WTC11 (cell line): ENCODE measurements around the gene AP1S1. TPM values are rescaled to one million over a fixed set of nuclear protein-coding genes. Genes with fewer than 3 reads are reported as not detected.
A peak's percentile ranks its signal among the peaks of the same experiment; 100 is the strongest.

ENCODE experiments used
- ATAC-seq: fragments of 200-7000 bp; cut with Tn5 transposase; 2 replicates; pipeline ENCODE4 v1.10.0; 2021; ENCODE audit warnings: mild to moderate bottlenecking, moderate library complexity
- CTCF ChIA-PET: fragments of 300-600 bp; sonication (Branson Sonifier 250); formaldehyde crosslinking; loops from one replicate; lab custom pipeline; 2021; ENCODE audit warnings: antibody characterized with exemption; lab: Charles Lee
- POLR2A ChIA-PET: fragments of 350-600 bp; sonication (Branson Sonifier 250); formaldehyde crosslinking; loops from one replicate; lab custom pipeline; 2021; ENCODE audit warnings: antibody characterized with exemption; lab: Charles Lee
- DNase-seq: peaks from one replicate; pipeline ENCODE4 v3.0.0; 2021; ENCODE audit warnings: low spot score
- H3K27ac Mint-ChIP-seq: 2 replicates; pipeline ENCODE4 v1.8.0; 2021; ENCODE audit warnings: mixed read lengths
- H3K27me3 Mint-ChIP-seq: 2 replicates; pipeline ENCODE4 v1.8.0; 2021; ENCODE audit warnings: low read depth, mild to moderate bottlenecking, moderate library complexity, mixed read lengths
- H3K36me3 Mint-ChIP-seq: 2 replicates; pipeline ENCODE4 v1.8.0; 2021; ENCODE audit warnings: mixed read lengths
- H3K4me1 Mint-ChIP-seq: 2 replicates; pipeline ENCODE4 v1.8.0; 2022; ENCODE audit warnings: mixed read lengths
- H3K4me3 Mint-ChIP-seq: 2 replicates; pipeline ENCODE4 v1.8.0; 2021; ENCODE audit warnings: mild to moderate bottlenecking, moderate library complexity, mixed read lengths
- H3K9me3 Mint-ChIP-seq: 2 replicates; pipeline ENCODE4 v1.8.0; 2021; ENCODE audit warnings: mixed read lengths
- CBFB ChIP-seq: sonication (generic); formaldehyde crosslinking; IDR thresholded peaks from 2 replicates; pipeline ENCODE4 v1.8.1; 2022; ENCODE audit warnings: mild to moderate bottlenecking, low read depth, missing genetic modification reagents
- FOXK1 ChIP-seq: sonication (generic); formaldehyde crosslinking; IDR thresholded peaks from 2 replicates; pipeline ENCODE4 v1.8.0; 2022; ENCODE audit warnings: mild to moderate bottlenecking, moderate library complexity, missing genetic modification reagents
- NFATC4 ChIP-seq: fragments of 250-450 bp; sonication (Bioruptor Pico); IDR thresholded peaks from 2 replicates; pipeline ENCODE4 v1.9.0; 2021; ENCODE audit warnings: mild to moderate bottlenecking
- OVOL2 ChIP-seq: fragments of 250-450 bp; sonication (Bioruptor Pico); IDR thresholded peaks from 2 replicates; pipeline ENCODE4 v1.9.0; 2021; ENCODE audit warnings: mild to moderate bottlenecking, borderline replicate concordance
- RORB ChIP-seq: fragments of 250-450 bp; sonication (Bioruptor Pico); IDR thresholded peaks from 2 replicates; pipeline ENCODE4 v1.9.0; 2021; ENCODE audit warnings: mild to moderate bottlenecking
- SOX15 ChIP-seq: fragments of 250-450 bp; sonication (Bioruptor Pico); IDR thresholded peaks from 2 replicates; pipeline ENCODE4 v1.9.0; 2021; ENCODE audit warnings: mild to moderate bottlenecking
- SP1 ChIP-seq: sonication (generic); formaldehyde crosslinking; conservative IDR thresholded peaks from 2 replicates; pipeline ENCODE4 v1.8.1; 2022; ENCODE audit warnings: missing genetic modification reagents
- ZBTB21 ChIP-seq: sonication (generic); formaldehyde crosslinking; IDR thresholded peaks from 2 replicates; pipeline ENCODE4 v1.8.1; 2023; ENCODE audit warnings: mild to moderate bottlenecking, missing genetic modification reagents, borderline replicate concordance
- ZNF416 ChIP-seq: fragments of 250-450 bp; sonication (Bioruptor Pico); IDR thresholded peaks from 2 replicates; pipeline ENCODE4 v1.9.0; 2021; ENCODE audit warnings: mild to moderate bottlenecking, inconsistent platforms
- total RNA-seq: library from RNA; stranded (reverse); gene quantifications from 3 replicates; pipeline ENCODE4 v1.2.3, GENCODE V29; 2021
- TF ChIP-seq, protein P1 (sequence below): sonication (generic); formaldehyde crosslinking; IDR thresholded peaks from 2 replicates; pipeline ENCODE4 v1.8.0; 2023; ENCODE audit warnings: mild to moderate bottlenecking, missing genetic modification reagents
- TF ChIP-seq, protein P2 (sequence below): sonication (generic); formaldehyde crosslinking; IDR thresholded peaks from 2 replicates; pipeline ENCODE4 v1.8.1; 2023; ENCODE audit warnings: mild to moderate bottlenecking, missing genetic modification reagents, borderline replicate concordance
- TF ChIP-seq, protein P3 (sequence below): sonication (generic); formaldehyde crosslinking; IDR thresholded peaks from 2 replicates; pipeline ENCODE4 v1.8.1; 2022; ENCODE audit warnings: mild to moderate bottlenecking, moderate library complexity, missing genetic modification reagents
- TF ChIP-seq, protein P4 (sequence below): sonication (generic); formaldehyde crosslinking; IDR thresholded peaks from 2 replicates; pipeline ENCODE4 v1.8.0; 2023; ENCODE audit warnings: missing genetic modification reagents, mild to moderate bottlenecking, borderline replicate concordance
- TF ChIP-seq, protein P5 (sequence below): fragments of 250-450 bp; sonication (Bioruptor Pico); IDR thresholded peaks from 2 replicates; pipeline ENCODE4 v1.8.0; 2021; ENCODE audit warnings: mild to moderate bottlenecking

The AP1S1 gene
- total RNA-seq, 1 experiment from 2014 or later: 60.7 TPM

DNA sequence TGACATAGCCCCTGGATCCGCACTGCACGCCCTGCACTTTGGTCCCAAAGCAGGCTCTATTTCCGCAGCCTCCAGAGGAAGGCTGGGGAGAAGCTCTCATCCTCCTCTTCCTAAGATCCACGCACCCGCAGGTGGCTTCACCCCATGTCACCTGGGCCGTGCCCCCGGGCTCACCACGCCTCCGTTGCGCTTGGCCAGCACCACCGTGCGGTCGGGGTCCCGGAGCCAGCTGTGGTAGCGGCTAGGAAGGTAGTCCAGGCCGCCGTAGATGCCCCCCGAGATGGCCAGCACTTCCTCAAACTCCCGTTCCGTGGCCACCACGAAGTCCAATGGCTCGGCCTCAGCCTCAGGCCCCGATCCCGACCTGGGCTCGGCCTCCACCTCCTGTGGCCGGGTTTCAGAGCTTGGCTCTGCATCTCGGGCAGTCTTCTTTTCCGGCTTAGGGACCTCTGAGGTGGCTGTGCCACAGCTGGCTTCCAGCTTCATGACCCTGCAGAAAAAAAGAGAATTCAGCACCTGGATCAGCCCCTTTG lies 20.1 kb downstream of the AP1S1 start:
- no peak overlapping the region for H3K27ac Mint-ChIP-seq
- CTCF ChIA-PET: interaction anchor here (0.6 to 6.9 kb wide), 22 partner anchors 9 to 338 kb away, joined by 3 to 86 read pairs (median 8); partner anchors contain the start of genes PLOD3, TRIM56, VGF and ZNHIT1
- peaks cover 37% of the 10 kb centered on the region for H3K4me1 Mint-ChIP-seq
- no peaks in the 10 kb centered on the region for H3K36me3 Mint-ChIP-seq
- TF ChIP-seq FOXK1 (CRISPR knock-in tag) (no peak), ZNF416 (CRISPR knock-in tag) (no peak), CBFB (CRISPR knock-in tag) (0 out of 2 replicates have a peak, but pooled peaks have one; percentile 65)
- DNase-seq (peak; percentile 41), ATAC-seq (no peak; the same call in 1 of the 2 replicates)
- POLR2A ChIA-PET: interaction anchor here (0.6 to 2.2 kb wide), 7 partner anchors 8 to 490 kb away, joined by 3 to 14 read pairs (median 4); partner anchors contain the start of genes MOGAT3, PLOD3, VGF and ZNHIT1
- peaks cover 100% of the 10 kb centered on the region for H3K27me3 Mint-ChIP-seq
- no peaks in the 10 kb centered on the region for H3K9me3 Mint-ChIP-seq
- peak overlapping the region; percentile 74 for H3K4me3 Mint-ChIP-seq

DNA sequence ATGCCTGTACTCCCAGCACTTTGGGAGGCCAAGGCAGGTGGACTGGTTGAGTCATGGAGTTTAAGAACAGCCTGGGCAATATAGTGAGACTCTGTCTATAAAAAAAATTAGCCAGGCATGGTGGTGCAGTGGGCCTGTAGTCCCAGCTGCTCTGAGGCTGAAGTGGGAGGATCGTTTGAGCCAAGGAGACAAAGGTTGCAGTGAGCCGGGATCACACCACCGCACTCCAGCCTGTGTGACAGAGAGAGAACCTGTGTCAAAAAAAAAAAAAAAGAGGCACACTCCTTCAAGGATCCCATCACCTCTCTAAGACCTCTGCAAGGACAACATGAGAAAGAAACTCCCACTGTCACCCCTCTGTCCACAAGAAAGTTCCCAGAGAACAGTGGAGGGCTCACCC lies 21.4 kb downstream of the AP1S1 start:
- Mint-ChIP-seq H3K36me3 (no peaks in the 10 kb centered on the region), H3K4me3 (no peak overlapping the region), H3K9me3 (no peaks in the 10 kb centered on the region), H3K27me3 (peaks cover 100% of the 10 kb centered on the region), H3K27ac (no peak overlapping the region), H3K4me1 (peaks cover 32% of the 10 kb centered on the region)
- CTCF ChIA-PET: interaction anchor here (2.7 to 6.9 kb wide), 4 partner anchors 16 to 41 kb away, joined by 20 to 86 read pairs (median 51); partner anchors contain the start of genes PLOD3 and ZNHIT1
- TF ChIP-seq, protein P1, sequence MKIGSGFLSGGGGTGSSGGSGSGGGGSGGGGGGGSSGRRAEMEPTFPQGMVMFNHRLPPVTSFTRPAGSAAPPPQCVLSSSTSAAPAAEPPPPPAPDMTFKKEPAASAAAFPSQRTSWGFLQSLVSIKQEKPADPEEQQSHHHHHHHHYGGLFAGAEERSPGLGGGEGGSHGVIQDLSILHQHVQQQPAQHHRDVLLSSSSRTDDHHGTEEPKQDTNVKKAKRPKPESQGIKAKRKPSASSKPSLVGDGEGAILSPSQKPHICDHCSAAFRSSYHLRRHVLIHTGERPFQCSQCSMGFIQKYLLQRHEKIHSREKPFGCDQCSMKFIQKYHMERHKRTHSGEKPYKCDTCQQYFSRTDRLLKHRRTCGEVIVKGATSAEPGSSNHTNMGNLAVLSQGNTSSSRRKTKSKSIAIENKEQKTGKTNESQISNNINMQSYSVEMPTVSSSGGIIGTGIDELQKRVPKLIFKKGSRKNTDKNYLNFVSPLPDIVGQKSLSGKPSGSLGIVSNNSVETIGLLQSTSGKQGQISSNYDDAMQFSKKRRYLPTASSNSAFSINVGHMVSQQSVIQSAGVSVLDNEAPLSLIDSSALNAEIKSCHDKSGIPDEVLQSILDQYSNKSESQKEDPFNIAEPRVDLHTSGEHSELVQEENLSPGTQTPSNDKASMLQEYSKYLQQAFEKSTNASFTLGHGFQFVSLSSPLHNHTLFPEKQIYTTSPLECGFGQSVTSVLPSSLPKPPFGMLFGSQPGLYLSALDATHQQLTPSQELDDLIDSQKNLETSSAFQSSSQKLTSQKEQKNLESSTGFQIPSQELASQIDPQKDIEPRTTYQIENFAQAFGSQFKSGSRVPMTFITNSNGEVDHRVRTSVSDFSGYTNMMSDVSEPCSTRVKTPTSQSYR: no peak
- no peak for TF ChIP-seq RORB
- no peak for TF ChIP-seq SP1 (CRISPR knock-in tag)
- ATAC-seq (no peak), DNase-seq (no peak)
- POLR2A ChIA-PET: interaction anchor here (0.8 kb wide), 1 partner anchor 22 kb away, joined by 3 read pairs; the partner anchor contains the start of gene AP1S1

DNA sequence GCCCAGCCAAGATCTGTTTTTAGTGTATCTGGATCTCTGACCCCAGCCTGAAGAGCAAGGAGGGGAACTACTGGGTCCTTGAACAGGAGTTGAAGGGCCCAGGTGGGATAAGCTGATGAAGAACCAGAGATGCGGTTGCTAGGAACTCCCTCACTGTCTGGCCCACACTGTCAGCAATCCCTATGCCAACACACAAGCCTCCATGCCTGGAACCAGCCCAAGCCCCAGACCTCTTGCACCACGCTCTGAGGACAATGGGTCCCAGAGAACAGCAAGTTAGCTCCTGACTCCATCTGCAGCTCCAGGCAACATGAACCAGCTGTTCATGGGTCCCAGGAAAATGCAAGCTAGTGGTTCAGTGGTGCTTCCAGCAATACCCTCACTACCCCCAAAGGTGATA lies 23.4 kb downstream of the AP1S1 start:
- no peaks in the 10 kb centered on the region for H3K36me3 Mint-ChIP-seq
- H3K4me3 Mint-ChIP-seq: no peak overlapping the region
- peaks cover 25% of the 10 kb centered on the region for H3K4me1 Mint-ChIP-seq
- H3K27me3 Mint-ChIP-seq: peaks cover 99% of the 10 kb centered on the region
- ATAC-seq (no peak), DNase-seq (no peak)
- no peak overlapping the region for H3K27ac Mint-ChIP-seq
- POLR2A ChIA-PET: no interaction called here
- no peaks in the 10 kb centered on the region for H3K9me3 Mint-ChIP-seq
- CTCF ChIA-PET: interaction anchor here (1.6 to 6.9 kb wide), 5 partner anchors 12 to 105 kb away, joined by 3 to 78 read pairs (median 6); partner anchors contain the start of gene VGF
- TF ChIP-seq, protein P2, sequence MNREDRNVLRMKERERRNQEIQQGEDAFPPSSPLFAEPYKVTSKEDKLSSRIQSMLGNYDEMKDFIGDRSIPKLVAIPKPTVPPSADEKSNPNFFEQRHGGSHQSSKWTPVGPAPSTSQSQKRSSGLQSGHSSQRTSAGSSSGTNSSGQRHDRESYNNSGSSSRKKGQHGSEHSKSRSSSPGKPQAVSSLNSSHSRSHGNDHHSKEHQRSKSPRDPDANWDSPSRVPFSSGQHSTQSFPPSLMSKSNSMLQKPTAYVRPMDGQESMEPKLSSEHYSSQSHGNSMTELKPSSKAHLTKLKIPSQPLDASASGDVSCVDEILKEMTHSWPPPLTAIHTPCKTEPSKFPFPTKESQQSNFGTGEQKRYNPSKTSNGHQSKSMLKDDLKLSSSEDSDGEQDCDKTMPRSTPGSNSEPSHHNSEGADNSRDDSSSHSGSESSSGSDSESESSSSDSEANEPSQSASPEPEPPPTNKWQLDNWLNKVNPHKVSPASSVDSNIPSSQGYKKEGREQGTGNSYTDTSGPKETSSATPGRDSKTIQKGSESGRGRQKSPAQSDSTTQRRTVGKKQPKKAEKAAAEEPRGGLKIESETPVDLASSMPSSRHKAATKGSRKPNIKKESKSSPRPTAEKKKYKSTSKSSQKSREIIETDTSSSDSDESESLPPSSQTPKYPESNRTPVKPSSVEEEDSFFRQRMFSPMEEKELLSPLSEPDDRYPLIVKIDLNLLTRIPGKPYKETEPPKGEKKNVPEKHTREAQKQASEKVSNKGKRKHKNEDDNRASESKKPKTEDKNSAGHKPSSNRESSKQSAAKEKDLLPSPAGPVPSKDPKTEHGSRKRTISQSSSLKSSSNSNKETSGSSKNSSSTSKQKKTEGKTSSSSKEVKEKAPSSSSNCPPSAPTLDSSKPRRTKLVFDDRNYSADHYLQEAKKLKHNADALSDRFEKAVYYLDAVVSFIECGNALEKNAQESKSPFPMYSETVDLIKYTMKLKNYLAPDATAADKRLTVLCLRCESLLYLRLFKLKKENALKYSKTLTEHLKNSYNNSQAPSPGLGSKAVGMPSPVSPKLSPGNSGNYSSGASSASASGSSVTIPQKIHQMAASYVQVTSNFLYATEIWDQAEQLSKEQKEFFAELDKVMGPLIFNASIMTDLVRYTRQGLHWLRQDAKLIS (CRISPR knock-in tag): no peak
- TF ChIP-seq OVOL2 (CRISPR knock-in tag) (no peak), SOX15 (no peak), NFATC4 (CRISPR knock-in tag) (no peak), ZBTB21 (CRISPR knock-in tag) (no peak)
- TF ChIP-seq, protein P3, sequence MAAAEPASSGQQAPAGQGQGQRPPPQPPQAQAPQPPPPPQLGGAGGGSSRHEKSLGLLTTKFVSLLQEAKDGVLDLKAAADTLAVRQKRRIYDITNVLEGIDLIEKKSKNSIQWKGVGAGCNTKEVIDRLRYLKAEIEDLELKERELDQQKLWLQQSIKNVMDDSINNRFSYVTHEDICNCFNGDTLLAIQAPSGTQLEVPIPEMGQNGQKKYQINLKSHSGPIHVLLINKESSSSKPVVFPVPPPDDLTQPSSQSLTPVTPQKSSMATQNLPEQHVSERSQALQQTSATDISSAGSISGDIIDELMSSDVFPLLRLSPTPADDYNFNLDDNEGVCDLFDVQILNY (CRISPR knock-in tag): no peak
- TF ChIP-seq, protein P4, sequence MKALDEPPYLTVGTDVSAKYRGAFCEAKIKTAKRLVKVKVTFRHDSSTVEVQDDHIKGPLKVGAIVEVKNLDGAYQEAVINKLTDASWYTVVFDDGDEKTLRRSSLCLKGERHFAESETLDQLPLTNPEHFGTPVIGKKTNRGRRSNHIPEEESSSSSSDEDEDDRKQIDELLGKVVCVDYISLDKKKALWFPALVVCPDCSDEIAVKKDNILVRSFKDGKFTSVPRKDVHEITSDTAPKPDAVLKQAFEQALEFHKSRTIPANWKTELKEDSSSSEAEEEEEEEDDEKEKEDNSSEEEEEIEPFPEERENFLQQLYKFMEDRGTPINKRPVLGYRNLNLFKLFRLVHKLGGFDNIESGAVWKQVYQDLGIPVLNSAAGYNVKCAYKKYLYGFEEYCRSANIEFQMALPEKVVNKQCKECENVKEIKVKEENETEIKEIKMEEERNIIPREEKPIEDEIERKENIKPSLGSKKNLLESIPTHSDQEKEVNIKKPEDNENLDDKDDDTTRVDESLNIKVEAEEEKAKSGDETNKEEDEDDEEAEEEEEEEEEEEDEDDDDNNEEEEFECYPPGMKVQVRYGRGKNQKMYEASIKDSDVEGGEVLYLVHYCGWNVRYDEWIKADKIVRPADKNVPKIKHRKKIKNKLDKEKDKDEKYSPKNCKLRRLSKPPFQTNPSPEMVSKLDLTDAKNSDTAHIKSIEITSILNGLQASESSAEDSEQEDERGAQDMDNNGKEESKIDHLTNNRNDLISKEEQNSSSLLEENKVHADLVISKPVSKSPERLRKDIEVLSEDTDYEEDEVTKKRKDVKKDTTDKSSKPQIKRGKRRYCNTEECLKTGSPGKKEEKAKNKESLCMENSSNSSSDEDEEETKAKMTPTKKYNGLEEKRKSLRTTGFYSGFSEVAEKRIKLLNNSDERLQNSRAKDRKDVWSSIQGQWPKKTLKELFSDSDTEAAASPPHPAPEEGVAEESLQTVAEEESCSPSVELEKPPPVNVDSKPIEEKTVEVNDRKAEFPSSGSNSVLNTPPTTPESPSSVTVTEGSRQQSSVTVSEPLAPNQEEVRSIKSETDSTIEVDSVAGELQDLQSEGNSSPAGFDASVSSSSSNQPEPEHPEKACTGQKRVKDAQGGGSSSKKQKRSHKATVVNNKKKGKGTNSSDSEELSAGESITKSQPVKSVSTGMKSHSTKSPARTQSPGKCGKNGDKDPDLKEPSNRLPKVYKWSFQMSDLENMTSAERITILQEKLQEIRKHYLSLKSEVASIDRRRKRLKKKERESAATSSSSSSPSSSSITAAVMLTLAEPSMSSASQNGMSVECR (CRISPR knock-in tag): no peak
- TF ChIP-seq, protein P5, sequence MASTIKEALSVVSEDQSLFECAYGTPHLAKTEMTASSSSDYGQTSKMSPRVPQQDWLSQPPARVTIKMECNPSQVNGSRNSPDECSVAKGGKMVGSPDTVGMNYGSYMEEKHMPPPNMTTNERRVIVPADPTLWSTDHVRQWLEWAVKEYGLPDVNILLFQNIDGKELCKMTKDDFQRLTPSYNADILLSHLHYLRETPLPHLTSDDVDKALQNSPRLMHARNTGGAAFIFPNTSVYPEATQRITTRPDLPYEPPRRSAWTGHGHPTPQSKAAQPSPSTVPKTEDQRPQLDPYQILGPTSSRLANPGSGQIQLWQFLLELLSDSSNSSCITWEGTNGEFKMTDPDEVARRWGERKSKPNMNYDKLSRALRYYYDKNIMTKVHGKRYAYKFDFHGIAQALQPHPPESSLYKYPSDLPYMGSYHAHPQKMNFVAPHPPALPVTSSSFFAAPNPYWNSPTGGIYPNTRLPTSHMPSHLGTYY (CRISPR knock-in tag): no peak
